GM21576 (cell line): ENCODE data around the gene MKKS.

ENCODE experiments used
- ATAC-seq: cut with Tn5 transposase; IDR thresholded peaks from one replicate; pipeline ENCODE4 v1.9.1; 2021; ENCODE audit warnings: mild to moderate bottlenecking, moderate library complexity; ENCODE audit not compliant: unreplicated experiment

MKKS gene

GRCh38 chr20:10433623-10434466 lies at the start of gene MKKS:
Gene MKKS (minus strand): TSS chr20:10434222. CDS start chr20:10413514, 20,708 bp downstream.
- peak; percentile 51 for ATAC-seq

- no peak for ATAC-seq
Measured at GRCh38 chr20:10483691-10484090, 49.7 kb upstream of the MKKS start.

GRCh38 chr20:10481676-10482075 lies 47.7 kb upstream of the MKKS start:
- no peak for ATAC-seq

- ATAC-seq, result no peak
Measured at GRCh38 chr20:10478930-10479329, 44.9 kb upstream of the MKKS start.

- peak; percentile 39 for ATAC-seq
Measured at GRCh38 chr20:10478205-10478604, 44.2 kb upstream of the MKKS start.

- peak; percentile 87 for ATAC-seq
Measured at GRCh38 chr20:10476319-10476724, 42.3 kb upstream of the MKKS start.

GRCh38 chr20:10475225-10475624 lies 41.2 kb upstream of the MKKS start:
- ATAC-seq, result no peak

GRCh38 chr20:10474606-10475184 lies 40.7 kb upstream of the MKKS start:
- no peak for ATAC-seq

GRCh38 chr20:10472871-10473270 lies 38.8 kb upstream of the MKKS start:
- no peak for ATAC-seq

- ATAC-seq, result no peak
Measured at GRCh38 chr20:10470276-10470675, 36.3 kb upstream of the MKKS start.

- no peak for ATAC-seq
Measured at GRCh38 chr20:10469599-10469998, 35.6 kb upstream of the MKKS start.

GRCh38 chr20:10469056-10469455 lies 35.0 kb upstream of the MKKS start:
- ATAC-seq, result no peak

- no peak for ATAC-seq
Measured at GRCh38 chr20:10468340-10468845, 34.4 kb upstream of the MKKS start.

- no peak for ATAC-seq
Measured at GRCh38 chr20:10467681-10468339, 33.8 kb upstream of the MKKS start.

- ATAC-seq, result no peak
Measured at GRCh38 chr20:10466855-10467254, 32.8 kb upstream of the MKKS start.

- ATAC-seq, result no peak
Measured at GRCh38 chr20:10466325-10466724, 32.3 kb upstream of the MKKS start.

- ATAC-seq, result no peak
Measured at GRCh38 chr20:10465135-10465534, 31.1 kb upstream of the MKKS start.

- no peak for ATAC-seq
Measured at GRCh38 chr20:10463622-10464021, 29.6 kb upstream of the MKKS start.

- no peak for ATAC-seq
Measured at GRCh38 chr20:10462516-10462915, 28.5 kb upstream of the MKKS start.

GRCh38 chr20:10461495-10461894 lies 27.5 kb upstream of the MKKS start:
- no peak for ATAC-seq

GRCh38 chr20:10454151-10454750 lies 20.2 kb upstream of the MKKS start:
- peak; percentile 46 for ATAC-seq
